ENCODE results near the gene OR1A2. TPM values are rescaled to one million over a fixed set of nuclear protein-coding genes. Genes with fewer than 3 reads are reported as not detected.

The OR1A2 gene
- total and polyA plus RNA-seq, 9 of the 15 experiments (the other 6 are each of a cell fraction or from before 2014, with no cell fraction given), result not detected

DNA sequence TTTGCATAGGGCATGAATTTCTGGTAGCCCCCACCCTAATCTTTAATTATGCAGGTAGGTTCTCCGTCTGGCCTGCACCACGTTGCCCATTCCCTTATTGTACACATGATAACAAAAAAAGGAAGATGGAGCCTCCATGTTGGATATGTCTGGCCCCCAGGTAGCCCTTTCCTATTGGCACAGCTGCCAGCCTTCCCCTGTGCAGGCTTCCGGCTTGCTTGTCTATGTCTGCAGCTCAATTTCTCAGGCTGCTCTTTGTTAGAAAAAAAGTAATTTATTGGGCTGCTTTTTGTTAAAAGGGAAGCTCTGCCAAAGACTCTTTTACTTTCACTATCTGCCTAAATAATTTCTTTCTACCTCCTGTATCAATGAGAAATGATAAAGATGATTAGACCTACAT is 15.7 kb downstream of the OR1A2 start:
- Histone ChIP-seq H3K27ac (ENCODE audit: extremely low read depth, low read depth, low read length) (no peak overlapping the region), H3K36me3 (ENCODE audit: control insufficient read depth, insufficient read depth, low read length) (no peaks in the 10 kb centered on the region), H3K27me3 (ENCODE audit: control insufficient read depth in 2 of 2, insufficient read depth in 2 of 2, low read length in 2 of 2) (no peaks in the 10 kb centered on the region), H3K9ac (ENCODE audit: insufficient read depth in 1 of 2, low read depth in 2 of 2, low read length in 2 of 2) (no peak overlapping the region), H4K20me1 (replicated peaks; ENCODE audit: control insufficient read depth, insufficient read depth, low read length) (no peaks in the 10 kb centered on the region), H3K4me1 (replicated peaks in 1 of 2; ENCODE audit: control insufficient read depth in 2 of 2, insufficient read depth in 2 of 2, low read length in 2 of 2) (no peaks in the 10 kb centered on the region), H3K9me3 (replicated peaks; ENCODE audit: control insufficient read depth, insufficient read depth, low read depth, low read length) (no peaks in the 10 kb centered on the region), H3K4me2 (ENCODE audit: insufficient read depth, low read length) (no peak overlapping the region), H3K9me1 (ENCODE audit: control insufficient read depth, insufficient read depth, low read length) (no peaks in the 10 kb centered on the region), H2AFZ (ENCODE audit: low read depth, low read length) (no peak overlapping the region), H3K79me2 (ENCODE audit: control insufficient read depth, insufficient read depth, low read length) (no peaks in the 10 kb centered on the region), H3K4me3 (no peak overlapping the region)
- ChIA-PET POLR2A (interaction anchor here (0.5 kb wide), 1 partner anchor 954 kb away, joined by 3 read pairs; no protein-coding TSS in a partner anchor), CTCF (ENCODE audit: low intra/inter-chr PET ratio) (no interaction called here)
- in situ Hi-C loops (cut with MboI), result no loop called here
- no peak for FAIRE-seq
- 0% methylated on average over 2 of the region's 3 CpGs for WGBS (ENCODE audit: insufficient coverage, low coverage, missing lambda C conversion rate)
- no TSS peak for BruUV-seq (replicated peaks)
- intact Hi-C loops (cut with micrococcal nuclease), result no loop called here
- DNase-seq (ENCODE audit: extremely low read depth in 1 of 4, low spot score in 3 of 4), result no peak
- no peak for ATAC-seq
- no peak for TF ChIP-seq ZNF551 (CRISPR knock-in tag; IDR thresholded peaks at IDR 0.05)
- no peak for TF ChIP-seq HDAC1 (IDR thresholded peaks at IDR 0.05)
- TF ChIP-seq NCOA2 (IDR thresholded peaks at IDR 0.05; ENCODE audit: partially characterized antibody in 2 of 2), result no peak
- TF ChIP-seq RHOXF2B (CRISPR knock-in tag; conservative IDR thresholded peaks at IDR 0.05), result no peak
- TF ChIP-seq MEF2D (tag; conservative IDR thresholded peaks at IDR 0.05; ENCODE audit: low read depth), result no peak
- no peak for TF ChIP-seq ATF1 (CRISPR knock-in tag; IDR thresholded peaks at IDR 0.05)
- no peak for TF ChIP-seq ATF1 (tag; IDR thresholded peaks at IDR 0.05)
- TF ChIP-seq PBX2 (CRISPR knock-in tag; IDR thresholded peaks at IDR 0.05; ENCODE audit: low read depth), result no peak
- TF ChIP-seq PBX2 (tag; conservative IDR thresholded peaks at IDR 0.05; ENCODE audit: low read depth), result no peak
- no peak for TF ChIP-seq RFX7 (CRISPR knock-in tag; IDR thresholded peaks at IDR 0.05)
- TF ChIP-seq ARID2 (IDR thresholded peaks at IDR 0.05), result no peak
- TF ChIP-seq MAFG (tag; conservative IDR thresholded peaks at IDR 0.05), result no peak
- TF ChIP-seq ZNF830 (CRISPR knock-in tag; IDR thresholded peaks at IDR 0.05), result no peak
- TF ChIP-seq SMC3 (conservative IDR thresholded peaks at IDR 0.05; ENCODE audit: insufficient read depth, low read depth, low read length), result no peak
- TF ChIP-seq ZC3H8 (IDR thresholded peaks at IDR 0.05), result no peak
- no peak for TF ChIP-seq MTA3 (IDR thresholded peaks at IDR 0.05; ENCODE audit: borderline replicate concordance)
- no peak for TF ChIP-seq RUNX1 (IDR thresholded peaks at IDR 0.05; ENCODE audit: low read depth)
- TF ChIP-seq MYC (IDR thresholded peaks at IDR 0.05; ENCODE audit: low read depth, low read length), result no peak
- no peak for TF ChIP-seq MYC (CRISPR knock-in tag; IDR thresholded peaks at IDR 0.05; ENCODE audit: borderline replicate concordance, low read depth)
- TF ChIP-seq, protein P1, sequence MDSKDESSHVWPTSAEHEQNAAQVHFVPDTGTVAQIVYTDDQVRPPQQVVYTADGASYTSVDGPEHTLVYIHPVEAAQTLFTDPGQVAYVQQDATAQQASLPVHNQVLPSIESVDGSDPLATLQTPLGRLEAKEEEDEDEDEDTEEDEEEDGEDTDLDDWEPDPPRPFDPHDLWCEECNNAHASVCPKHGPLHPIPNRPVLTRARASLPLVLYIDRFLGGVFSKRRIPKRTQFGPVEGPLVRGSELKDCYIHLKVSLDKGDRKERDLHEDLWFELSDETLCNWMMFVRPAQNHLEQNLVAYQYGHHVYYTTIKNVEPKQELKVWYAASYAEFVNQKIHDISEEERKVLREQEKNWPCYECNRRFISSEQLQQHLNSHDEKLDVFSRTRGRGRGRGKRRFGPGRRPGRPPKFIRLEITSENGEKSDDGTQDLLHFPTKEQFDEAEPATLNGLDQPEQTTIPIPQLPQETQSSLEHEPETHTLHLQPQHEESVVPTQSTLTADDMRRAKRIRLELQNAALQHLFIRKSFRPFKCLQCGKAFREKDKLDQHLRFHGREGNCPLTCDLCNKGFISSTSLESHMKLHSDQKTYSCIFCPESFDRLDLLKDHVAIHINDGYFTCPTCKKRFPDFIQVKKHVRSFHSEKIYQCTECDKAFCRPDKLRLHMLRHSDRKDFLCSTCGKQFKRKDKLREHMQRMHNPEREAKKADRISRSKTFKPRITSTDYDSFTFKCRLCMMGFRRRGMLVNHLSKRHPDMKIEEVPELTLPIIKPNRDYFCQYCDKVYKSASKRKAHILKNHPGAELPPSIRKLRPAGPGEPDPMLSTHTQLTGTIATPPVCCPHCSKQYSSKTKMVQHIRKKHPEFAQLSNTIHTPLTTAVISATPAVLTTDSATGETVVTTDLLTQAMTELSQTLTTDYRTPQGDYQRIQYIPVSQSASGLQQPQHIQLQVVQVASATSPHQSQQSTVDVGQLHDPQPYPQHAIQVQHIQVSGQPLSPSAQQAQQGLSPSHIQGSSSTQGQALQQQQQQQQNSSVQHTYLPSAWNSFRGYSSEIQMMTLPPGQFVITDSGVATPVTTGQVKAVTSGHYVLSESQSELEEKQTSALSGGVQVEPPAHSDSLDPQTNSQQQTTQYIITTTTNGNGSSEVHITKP (IDR thresholded peaks at IDR 0.05; ENCODE audit: partially characterized antibody), result no peak
